ENCODE data around the gene VPS13A. TPM values are rescaled to one million over a fixed set of nuclear protein-coding genes. Genes with fewer than 3 reads are reported as not detected.

The VPS13A gene
- total and polyA plus RNA-seq, 2 of the 13 experiments (the other 11 are each of a cell fraction or from before 2014, with no cell fraction given) = 20.4 to 20.7 TPM

DNA sequence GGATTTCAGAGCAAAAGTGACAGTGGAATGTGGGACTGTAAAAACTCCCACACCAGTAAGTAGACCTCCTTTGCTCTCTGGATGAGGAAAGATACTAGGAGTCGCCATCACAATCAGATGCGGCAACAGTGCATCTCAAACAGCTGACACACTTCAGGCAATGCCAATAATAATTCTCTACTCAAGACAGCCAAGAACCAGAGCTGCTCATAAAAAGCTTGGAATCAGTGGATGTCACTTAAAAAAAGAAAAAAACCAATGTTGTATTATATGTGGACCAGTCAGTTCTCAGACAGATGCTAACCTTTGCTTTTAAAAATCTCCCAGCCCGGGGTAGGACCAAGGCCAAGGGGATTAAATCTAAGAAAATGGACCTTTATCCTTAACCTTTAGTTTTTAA, 285.8 kb downstream of the VPS13A start:
- Histone ChIP-seq H3K27ac (ENCODE audit: extremely low read length, insufficient read depth, low read length) (no peak overlapping the region), H2AFZ (ENCODE audit: low read length) (no peak overlapping the region), H3K79me2 (ENCODE audit: insufficient read depth, low read length) (no peaks in the 10 kb centered on the region), H3K9me3 (ENCODE audit: low read length) (no peaks in the 10 kb centered on the region), H3K9ac (ENCODE audit: insufficient read depth, low read depth, low read length) (no peak overlapping the region), H3K27me3 (ENCODE audit: control insufficient read depth in 1 of 2, insufficient read depth in 2 of 2, low read length in 2 of 2) (peaks cover 0 to 16% of the 10 kb centered on the region in 2 experiments; a peak in 2 of 5 replicates), H3K4me2 (ENCODE audit: low read depth, low read length) (no peak overlapping the region), H3K36me3 (replicated peaks in 1 of 2; ENCODE audit: control insufficient read depth in 1 of 2, insufficient read depth in 2 of 2, low read length in 2 of 2) (no peaks in the 10 kb centered on the region), H3K4me1 (ENCODE audit: insufficient read depth, low read length) (peaks cover 7% of the 10 kb centered on the region), H4K20me1 (ENCODE audit: insufficient read depth, low read length) (no peaks in the 10 kb centered on the region), H3K4me3 (replicated peaks in 1 of 3; ENCODE audit: insufficient read depth in 1 of 3, low read depth in 2 of 3, low read length in 3 of 3) (no peak overlapping the region)
- ATAC-seq = no peak
- 37% methylated on average over 3 of the region's 3 CpGs for WGBS (ENCODE audit: low lambda C conversion rate)
- no peak for DNase-seq (ENCODE audit: low spot score)
- no TSS peak for BruUV-seq (replicated peaks)
- intact Hi-C loops (cut with micrococcal nuclease; ENCODE audit: unreplicated experiment) = no loop called here
- FAIRE-seq = no peak
- ChIA-PET POLR2A (no interaction called here), CTCF (ENCODE audit: low intra/inter-chr PET ratio, low total read pairs) (no interaction called here)
- in situ Hi-C loops (cut with HindIII; ENCODE audit: extremely low pct_ligation_motif_present, low pct_unique_long_range_greater_than_20kb) = loop anchor here (25.0 kb wide), 1 partner anchor 649 kb away; no protein-coding TSS in a partner anchor
- TF ChIP-seq, protein P1, sequence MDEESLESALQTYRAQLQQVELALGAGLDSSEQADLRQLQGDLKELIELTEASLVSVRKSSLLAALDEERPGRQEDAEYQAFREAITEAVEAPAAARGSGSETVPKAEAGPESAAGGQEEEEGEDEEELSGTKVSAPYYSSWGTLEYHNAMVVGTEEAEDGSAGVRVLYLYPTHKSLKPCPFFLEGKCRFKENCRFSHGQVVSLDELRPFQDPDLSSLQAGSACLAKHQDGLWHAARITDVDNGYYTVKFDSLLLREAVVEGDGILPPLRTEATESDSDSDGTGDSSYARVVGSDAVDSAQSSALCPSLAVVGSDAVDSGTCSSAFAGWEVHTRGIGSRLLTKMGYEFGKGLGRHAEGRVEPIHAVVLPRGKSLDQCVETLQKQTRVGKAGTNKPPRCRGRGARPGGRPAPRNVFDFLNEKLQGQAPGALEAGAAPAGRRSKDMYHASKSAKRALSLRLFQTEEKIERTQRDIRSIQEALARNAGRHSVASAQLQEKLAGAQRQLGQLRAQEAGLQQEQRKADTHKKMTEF (CRISPR knock-in tag; IDR thresholded peaks at IDR 0.05) = no peak
- no peak for TF ChIP-seq SNAPC2 (CRISPR knock-in tag; IDR thresholded peaks at IDR 0.05)
- no peak for TF ChIP-seq HMG20B (CRISPR knock-in tag; conservative IDR thresholded peaks at IDR 0.05)
- TF ChIP-seq ZSCAN22 (CRISPR knock-in tag; IDR thresholded peaks at IDR 0.05) = no peak
- no peak for TF ChIP-seq ZFX (CRISPR knock-in tag; IDR thresholded peaks at IDR 0.05; ENCODE audit: low read depth)
- no peak for TF ChIP-seq ZNF331 (CRISPR knock-in tag; IDR thresholded peaks at IDR 0.05)
- no peak for TF ChIP-seq ZNF652 (CRISPR knock-in tag; IDR thresholded peaks at IDR 0.05; ENCODE audit: borderline replicate concordance, low read depth)
- TF ChIP-seq NCOA1 (CRISPR knock-in tag; IDR thresholded peaks at IDR 0.05) = no peak
- TF ChIP-seq HDAC6 (IDR thresholded peaks at IDR 0.05; ENCODE audit: low read depth, low read length) = no peak
- no peak for TF ChIP-seq ZNF234 (CRISPR knock-in tag; conservative IDR thresholded peaks at IDR 0.05)
- TF ChIP-seq ZNF678 (CRISPR knock-in tag; IDR thresholded peaks at IDR 0.05) = no peak
- TF ChIP-seq ZNF350 (CRISPR knock-in tag; IDR thresholded peaks at IDR 0.05; ENCODE audit: borderline replicate concordance, low read depth) = no peak
- no peak for TF ChIP-seq CC2D1A (CRISPR knock-in tag; IDR thresholded peaks at IDR 0.05)
- TF ChIP-seq PLRG1 (conservative IDR thresholded peaks at IDR 0.05) = no peak

Measured in HepG2 (cell line).